ENCODE data around the gene ZBED1. TPM values are rescaled to one million over a fixed set of nuclear protein-coding genes. Genes with fewer than 3 reads are reported as not detected.
"Not testable (repeated sequence)": the region's sequence is repeated elsewhere in the genome, so short reads cannot be mapped to it uniquely, and the experiment has no call there.

Gene ZBED1
- total and polyA plus RNA-seq, 8 donors, result 10.9 to 61.4 (median 22.5) TPM

DNA sequence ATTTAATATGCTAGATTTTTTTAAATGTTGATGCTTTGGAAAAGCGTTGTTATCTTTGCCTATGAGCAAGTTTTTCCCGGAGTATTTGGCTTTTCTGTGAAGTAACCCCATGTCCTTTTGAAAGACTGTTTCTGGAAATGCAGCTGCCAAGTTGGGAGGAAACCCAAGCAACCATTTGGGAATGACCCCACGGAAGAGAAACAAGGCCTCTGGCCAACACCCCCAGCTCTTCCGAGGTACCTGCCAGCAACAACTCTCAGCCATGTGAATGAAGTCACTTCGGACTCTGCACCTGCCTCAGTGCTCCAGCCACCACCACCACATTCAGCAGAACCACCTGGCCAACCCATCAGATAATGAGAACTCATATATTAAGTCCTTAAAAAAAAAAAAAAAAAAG is 36.2 kb upstream of the ZBED1 start:
- no peak overlapping the region for H3K4me3 ChIP-seq
- TF ChIP-seq, protein P1, sequence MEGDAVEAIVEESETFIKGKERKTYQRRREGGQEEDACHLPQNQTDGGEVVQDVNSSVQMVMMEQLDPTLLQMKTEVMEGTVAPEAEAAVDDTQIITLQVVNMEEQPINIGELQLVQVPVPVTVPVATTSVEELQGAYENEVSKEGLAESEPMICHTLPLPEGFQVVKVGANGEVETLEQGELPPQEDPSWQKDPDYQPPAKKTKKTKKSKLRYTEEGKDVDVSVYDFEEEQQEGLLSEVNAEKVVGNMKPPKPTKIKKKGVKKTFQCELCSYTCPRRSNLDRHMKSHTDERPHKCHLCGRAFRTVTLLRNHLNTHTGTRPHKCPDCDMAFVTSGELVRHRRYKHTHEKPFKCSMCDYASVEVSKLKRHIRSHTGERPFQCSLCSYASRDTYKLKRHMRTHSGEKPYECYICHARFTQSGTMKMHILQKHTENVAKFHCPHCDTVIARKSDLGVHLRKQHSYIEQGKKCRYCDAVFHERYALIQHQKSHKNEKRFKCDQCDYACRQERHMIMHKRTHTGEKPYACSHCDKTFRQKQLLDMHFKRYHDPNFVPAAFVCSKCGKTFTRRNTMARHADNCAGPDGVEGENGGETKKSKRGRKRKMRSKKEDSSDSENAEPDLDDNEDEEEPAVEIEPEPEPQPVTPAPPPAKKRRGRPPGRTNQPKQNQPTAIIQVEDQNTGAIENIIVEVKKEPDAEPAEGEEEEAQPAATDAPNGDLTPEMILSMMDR (IDR thresholded peaks at IDR 0.05), result no peak
- TF ChIP-seq POLR2AphosphoS5 (IDR thresholded peaks at IDR 0.05) (no peak), POLR2A (IDR thresholded peaks at IDR 0.05) (no peak), EP300 (IDR thresholded peaks at IDR 0.05) (no peak)
- no peaks in the 10 kb centered on the region for H3K9me3 ChIP-seq
- intact Hi-C loops (cut with DNase I; ENCODE audit: low total_unique reads), result no loop called here
- H3K4me1 ChIP-seq, result no peaks in the 10 kb centered on the region
- 57 to 85% (median 74%) methylated on average over 5 of the region's 5 CpGs for WGBS, 5 donors
- no peaks in the 10 kb centered on the region for H3K36me3 ChIP-seq
- no peaks in the 10 kb centered on the region for H3K27me3 ChIP-seq
- H3K27ac ChIP-seq, result no peak overlapping the region
- DNase-seq, result no peak

DNA sequence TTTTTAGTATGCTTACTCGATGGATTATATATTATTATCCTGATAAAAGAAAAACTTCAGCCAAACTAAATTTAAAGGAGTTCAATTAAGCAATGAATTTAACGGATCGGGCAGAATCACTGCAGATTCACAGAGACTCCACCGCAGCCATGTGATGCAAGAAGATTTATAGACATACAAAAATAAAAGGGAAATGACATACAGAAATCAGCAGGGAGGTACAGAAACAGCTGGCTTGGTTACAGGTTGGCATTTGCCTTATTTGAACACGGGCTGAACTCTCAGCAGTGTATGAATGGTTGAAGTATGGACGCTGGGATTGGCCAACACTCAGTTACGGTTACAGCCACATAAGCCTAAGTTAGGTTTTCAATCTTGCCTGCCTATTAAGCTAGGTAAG is 35.4 kb upstream of the ZBED1 start:
- H3K27me3 ChIP-seq, result no peaks in the 10 kb centered on the region
- H3K27ac ChIP-seq, result no peak overlapping the region
- WGBS, 5 donors, result 74 to 82% (median 80%) methylated on average over 7 of the region's 7 CpGs
- DNase-seq, result no peak
- H3K4me3 ChIP-seq, result no peak overlapping the region
- no peaks in the 10 kb centered on the region for H3K36me3 ChIP-seq
- intact Hi-C loops (cut with DNase I; ENCODE audit: low total_unique reads), result no loop called here
- no peaks in the 10 kb centered on the region for H3K9me3 ChIP-seq
- no peaks in the 10 kb centered on the region for H3K4me1 ChIP-seq
- TF ChIP-seq POLR2A (IDR thresholded peaks at IDR 0.05), result no peak
- no peak for TF ChIP-seq POLR2AphosphoS5 (IDR thresholded peaks at IDR 0.05)
- TF ChIP-seq, protein P1 (IDR thresholded peaks at IDR 0.05), result no peak
- TF ChIP-seq EP300 (IDR thresholded peaks at IDR 0.05), result no peak

DNA sequence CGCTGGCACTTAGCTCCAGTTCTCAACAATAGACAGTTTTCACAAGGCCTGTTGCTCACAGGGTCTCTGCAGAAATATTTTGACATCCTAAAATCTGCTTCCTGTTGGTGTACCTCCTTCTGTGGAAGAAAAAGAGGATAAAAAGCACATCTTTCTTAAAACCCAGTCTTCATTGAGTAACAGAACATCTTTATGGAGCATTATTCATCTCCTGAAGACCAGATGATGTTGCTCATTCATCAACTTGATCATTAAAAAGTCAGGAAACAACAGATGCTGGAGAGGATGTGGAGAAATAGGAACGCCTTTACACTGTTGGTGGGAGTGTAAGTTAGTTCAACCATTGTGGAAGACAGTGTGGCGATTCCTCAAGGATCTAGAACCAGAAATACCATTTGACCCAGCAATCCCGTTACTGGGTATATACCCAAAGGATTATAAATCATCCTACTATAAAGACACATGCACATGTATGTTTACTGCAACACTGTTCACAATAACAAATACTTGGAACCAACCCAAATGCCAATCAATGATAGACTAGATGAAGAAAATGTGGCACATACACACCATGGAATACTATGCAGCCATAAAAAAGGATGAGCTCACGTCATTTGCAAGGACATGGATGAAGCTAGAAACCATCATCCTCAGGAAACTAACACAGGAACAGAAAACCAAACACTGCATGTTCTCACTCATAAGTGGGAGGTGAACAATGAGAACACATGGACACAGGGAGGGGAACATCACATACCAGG is 33.7 kb upstream of the ZBED1 start:
- H3K27ac ChIP-seq; H3K9me3 ChIP-seq; H3K4me3 ChIP-seq; DNase-seq; H3K36me3 ChIP-seq; H3K4me1 ChIP-seq; intact Hi-C loops (cut with DNase I; ENCODE audit: low total_unique reads); H3K27me3 ChIP-seq: not testable (repeated sequence)
- 57 to 71% (median 64%) methylated on average over 4 to 5 of the region's 5 CpGs for WGBS, 5 donors

DNA sequence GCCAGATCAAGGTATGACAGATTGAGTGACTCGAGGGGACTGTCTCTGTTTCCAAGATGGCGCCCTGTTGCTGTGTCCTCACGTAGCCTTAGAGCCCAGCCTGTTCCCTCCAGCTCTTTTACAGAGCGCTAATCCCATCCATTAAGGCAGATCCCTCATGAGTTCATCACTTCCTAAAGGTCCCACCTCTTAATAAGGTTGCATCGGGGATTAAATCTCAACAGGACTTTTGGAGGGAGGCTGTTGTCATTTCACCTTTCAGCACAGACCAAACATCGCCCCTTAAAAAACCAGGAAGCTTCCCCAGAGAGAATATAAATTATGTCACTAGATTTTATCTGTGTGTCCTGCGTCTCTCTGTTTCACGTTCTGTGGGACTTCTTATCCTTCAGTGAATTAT is 32.6 kb upstream of the ZBED1 start:
- Histone ChIP-seq H3K4me1 (no peaks in the 10 kb centered on the region), H3K27me3 (no peaks in the 10 kb centered on the region), H3K4me3 (no peak overlapping the region), H3K36me3 (no peaks in the 10 kb centered on the region), H3K27ac (no peak overlapping the region), H3K9me3 (no peaks in the 10 kb centered on the region)
- intact Hi-C loops (cut with DNase I; ENCODE audit: low total_unique reads), result no loop called here
- 61 to 72% (median 63%) methylated on average over 8 of the region's 8 CpGs for WGBS, 5 donors
- TF ChIP-seq POLR2A (IDR thresholded peaks at IDR 0.05), result no peak
- TF ChIP-seq EP300 (IDR thresholded peaks at IDR 0.05), result no peak
- no peak for TF ChIP-seq POLR2AphosphoS5 (IDR thresholded peaks at IDR 0.05)
- TF ChIP-seq, protein P1 (IDR thresholded peaks at IDR 0.05), result no peak
- no peak for DNase-seq

DNA sequence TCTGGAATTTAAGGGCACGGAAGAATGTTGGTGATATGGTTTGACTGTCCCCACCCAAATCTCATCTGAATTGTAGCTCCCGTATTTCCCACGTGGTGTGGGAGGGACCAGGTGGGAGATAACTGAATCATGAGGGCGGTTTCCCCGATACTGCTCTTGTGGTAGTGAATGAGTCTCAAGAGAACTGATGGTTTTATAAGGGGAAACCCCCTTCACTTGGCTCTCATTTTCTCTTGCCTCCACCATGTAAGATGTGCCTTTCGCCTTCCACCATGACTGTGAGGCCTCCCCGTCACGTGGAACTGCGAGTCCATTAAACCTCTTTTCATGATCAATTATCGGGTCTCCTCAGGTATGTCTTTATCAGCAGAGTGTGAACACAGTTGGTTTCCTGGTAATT is 25.6 kb upstream of the ZBED1 start:
- H3K27ac ChIP-seq, result no peak overlapping the region
- no peak for DNase-seq
- H3K4me1 ChIP-seq, result no peaks in the 10 kb centered on the region
- intact Hi-C loops (cut with DNase I; ENCODE audit: low total_unique reads), result no loop called here
- H3K36me3 ChIP-seq, result no peaks in the 10 kb centered on the region
- no peak overlapping the region for H3K4me3 ChIP-seq
- no peaks in the 10 kb centered on the region for H3K27me3 ChIP-seq
- H3K9me3 ChIP-seq, result no peaks in the 10 kb centered on the region
- no peak for TF ChIP-seq POLR2A (IDR thresholded peaks at IDR 0.05)
- TF ChIP-seq EP300 (IDR thresholded peaks at IDR 0.05), result no peak
- no peak for TF ChIP-seq POLR2AphosphoS5 (IDR thresholded peaks at IDR 0.05)
- TF ChIP-seq, protein P1 (IDR thresholded peaks at IDR 0.05), result no peak
- WGBS, 5 donors, result 65 to 81% (median 73%) methylated on average over 10 of the region's 10 CpGs
